ENCODE results near the gene BTBD16.

The BTBD16 gene

GRCh38 chr10:122273966-122274545 lies 3.0 kb downstream of the BTBD16 start:
- no peak for DNase-seq (ENCODE audit: low spot score)

GRCh38 chr10:122276611-122277208 lies 5.6 kb downstream of the BTBD16 start:
- no peak for DNase-seq (ENCODE audit: low spot score)

DNA sequence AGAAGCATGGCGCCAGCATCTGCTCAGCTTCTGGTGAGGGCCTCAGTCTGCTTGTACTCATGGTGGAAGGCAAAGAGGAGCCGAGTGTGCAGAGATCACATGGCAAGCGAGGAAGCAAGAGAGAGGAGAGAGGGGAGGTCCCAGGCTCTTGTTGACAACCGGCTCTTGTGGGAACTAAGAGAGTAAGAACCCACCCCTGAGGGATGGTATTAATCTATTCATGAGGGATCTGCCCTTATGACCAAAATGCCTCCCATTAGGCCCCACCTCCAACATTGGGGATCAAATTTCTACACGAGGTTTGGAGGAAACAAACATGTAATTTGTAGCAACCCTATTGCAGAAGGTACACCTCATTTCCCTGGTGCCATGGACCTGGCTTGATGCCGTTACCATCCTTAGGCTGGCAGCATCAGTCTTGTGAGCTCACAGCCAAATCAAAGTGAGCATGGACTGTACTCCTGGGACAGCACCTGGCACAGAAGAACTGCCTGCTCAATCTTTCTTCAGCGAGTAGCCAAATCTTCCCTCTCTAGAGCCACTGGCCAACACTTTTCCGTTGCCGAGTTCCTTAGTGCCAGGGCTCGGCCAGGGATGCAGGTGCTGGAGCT lies 6.5 kb downstream of the BTBD16 start:
- DNase-seq (ENCODE audit: low spot score): no peak

DNA sequence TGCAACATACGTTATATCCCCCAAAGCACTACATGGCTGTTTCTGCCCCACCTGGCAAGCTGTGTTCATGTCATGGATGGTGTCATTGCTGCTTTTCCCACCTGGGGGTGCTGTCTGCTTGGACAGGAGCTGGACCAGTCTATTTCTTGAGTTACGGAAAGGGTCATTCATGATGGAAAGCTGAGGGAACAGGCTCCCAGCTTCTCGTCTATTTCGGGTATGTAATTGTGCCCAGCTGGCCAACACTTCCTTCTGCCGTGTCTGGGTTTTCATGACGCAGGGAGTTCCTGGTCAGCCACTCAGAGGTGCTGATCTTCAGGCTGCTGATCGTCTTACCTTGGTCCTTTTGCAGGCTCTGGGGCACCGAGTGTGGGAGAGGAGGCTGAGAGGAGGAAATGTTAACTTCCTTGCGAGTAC lies 8.6 kb downstream of the BTBD16 start:
- peak; percentile 39 for DNase-seq (ENCODE audit: low spot score)

GRCh38 chr10:122280156-122280555 lies 9.1 kb downstream of the BTBD16 start:
- no peak for DNase-seq (ENCODE audit: low spot score)

DNA sequence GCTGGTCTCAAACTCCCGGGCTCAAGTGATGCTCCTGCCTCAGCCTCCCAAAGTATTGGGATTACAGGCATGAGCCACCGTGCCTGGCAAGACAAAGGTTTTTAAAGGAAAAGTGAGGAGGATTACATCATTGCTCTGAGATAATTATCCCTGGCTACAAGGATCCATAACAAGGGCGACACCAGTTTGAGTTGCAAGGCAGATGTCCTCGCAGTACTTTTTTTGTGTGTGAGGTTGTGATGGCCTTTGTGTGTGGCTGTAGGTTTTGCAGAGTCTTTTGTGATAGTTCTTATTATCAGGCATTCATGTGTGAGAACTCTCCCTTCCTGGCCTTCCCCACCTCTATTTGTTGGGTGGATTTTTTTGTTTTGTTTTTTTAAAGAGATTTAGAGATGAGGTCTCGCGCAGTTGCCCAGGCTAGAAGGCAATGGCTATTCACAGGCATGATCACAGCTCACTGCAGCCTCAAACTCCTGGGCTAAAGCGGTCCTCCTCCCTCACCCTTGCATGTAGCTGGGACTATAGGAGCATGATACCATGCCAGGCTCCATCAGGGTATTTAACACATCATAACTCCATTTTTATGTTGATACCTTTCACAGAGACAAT lies 10.0 kb downstream of the BTBD16 start:
- no peak for DNase-seq (ENCODE audit: low spot score)

GRCh38 chr10:122281751-122282150 lies 10.7 kb downstream of the BTBD16 start:
- no peak for DNase-seq (ENCODE audit: low spot score)

DNA sequence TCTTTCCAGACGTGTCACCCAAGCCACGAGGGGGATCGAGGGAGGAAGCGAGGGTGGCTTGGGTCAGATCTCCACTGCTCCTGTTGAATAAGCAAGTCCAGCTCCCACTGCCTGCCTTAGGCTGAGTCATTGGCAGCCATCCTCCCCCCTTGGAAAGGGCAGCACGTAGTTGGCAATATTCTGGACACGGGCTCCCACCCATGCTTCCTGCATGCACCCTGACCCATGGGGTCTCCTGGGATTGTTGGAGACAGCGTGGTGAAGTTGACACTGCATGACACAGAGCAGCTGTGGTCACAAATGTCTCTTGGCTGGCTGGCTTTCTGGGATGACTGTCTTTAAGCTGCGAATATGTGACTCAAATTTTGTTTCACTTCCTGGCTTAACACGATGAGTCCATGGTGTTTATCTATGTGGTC lies 11.2 kb downstream of the BTBD16 start:
- no peak for DNase-seq (ENCODE audit: low spot score)

DNA sequence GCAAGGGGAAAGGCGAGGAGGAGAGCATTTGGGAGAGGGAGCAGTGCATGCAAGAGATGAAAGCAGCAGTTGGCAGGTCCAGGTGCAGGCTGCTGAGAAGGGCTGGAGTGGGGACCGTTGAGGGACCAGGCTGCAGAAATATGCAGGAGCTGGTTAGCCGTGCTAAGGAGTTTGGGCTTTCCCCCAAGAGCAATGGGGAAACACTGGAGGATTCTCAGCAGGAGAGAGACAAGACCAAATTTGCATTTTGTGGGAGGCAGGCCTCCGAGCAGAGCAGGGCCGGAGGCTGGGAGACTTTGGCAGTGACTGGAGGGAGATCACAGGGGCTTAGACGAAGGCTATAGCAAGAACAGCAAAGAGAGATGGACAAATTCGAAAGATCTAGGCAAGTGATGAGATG lies 11.8 kb downstream of the BTBD16 start:
- no peak for DNase-seq (ENCODE audit: low spot score)

DNA sequence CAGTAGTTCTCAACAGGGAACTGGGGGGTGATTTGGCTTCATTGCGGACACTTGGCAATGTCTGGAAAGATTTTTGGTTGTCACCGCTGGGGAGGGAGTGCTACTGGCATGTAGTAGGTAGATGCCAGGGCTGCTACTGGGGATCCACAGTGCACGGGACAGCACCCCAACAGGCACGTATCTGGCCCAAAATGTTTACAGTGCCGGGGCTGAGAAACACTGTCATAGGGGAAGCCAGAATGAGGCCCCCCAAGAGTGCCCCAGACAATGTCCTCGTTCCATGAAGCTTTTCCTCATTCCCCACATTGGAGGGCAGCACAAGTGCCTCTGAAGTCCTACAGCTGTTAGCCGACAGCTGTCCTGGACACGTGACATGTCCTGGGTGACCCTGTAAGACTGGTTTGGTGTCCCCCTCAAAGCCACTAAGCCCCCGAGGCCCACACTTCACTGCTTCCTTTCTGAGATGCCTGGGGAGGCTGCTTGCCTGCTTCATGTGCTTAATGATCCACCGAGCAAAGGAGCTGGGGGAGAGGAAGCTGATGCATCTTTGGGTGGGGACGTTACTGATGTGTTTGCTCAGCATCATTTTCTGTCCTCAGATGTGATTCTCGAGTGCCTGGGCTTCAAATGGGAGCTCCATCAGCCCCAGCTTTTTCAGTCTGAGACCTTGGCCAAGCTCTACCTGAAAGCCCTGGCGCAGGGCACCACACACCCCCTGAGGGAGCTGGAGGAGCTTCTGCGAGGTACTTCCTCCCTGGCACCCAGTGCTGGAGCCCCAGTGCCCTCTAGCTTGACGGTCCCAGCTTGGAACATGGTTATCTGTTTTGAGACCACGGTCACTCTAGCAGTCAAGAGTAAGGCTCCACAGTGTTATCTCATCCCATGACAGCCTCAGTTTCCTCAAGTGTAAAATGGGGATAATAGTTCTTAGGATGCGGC lies 14.7 kb downstream of the BTBD16 start:
- DNase-seq (ENCODE audit: low spot score): no peak

DNA sequence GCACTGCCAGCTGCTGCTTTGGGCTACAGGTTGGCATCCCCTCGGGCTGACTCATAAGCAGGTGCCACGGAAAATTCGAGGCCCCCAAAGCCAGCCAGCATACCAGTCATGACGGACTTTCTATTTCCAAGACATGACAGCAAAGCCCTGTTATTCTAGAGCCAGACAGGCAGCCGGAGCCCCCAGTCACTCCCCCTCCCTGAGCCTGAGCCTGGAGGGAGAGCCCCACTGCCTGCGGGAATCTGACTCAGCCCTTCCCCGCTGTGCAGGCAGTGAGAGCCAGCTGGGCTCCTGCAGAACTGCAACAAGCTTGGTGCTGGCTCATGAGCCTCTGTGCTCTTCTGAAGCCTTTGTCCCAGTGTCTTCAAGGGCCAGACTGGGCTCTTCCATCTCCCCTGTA lies 15.8 kb downstream of the BTBD16 start:
- DNase-seq (ENCODE audit: low spot score): no peak

- no peak for DNase-seq (ENCODE audit: low spot score)
These were observed 16.5 kb downstream of the BTBD16 start for GRCh38 chr10:122287570-122287969.

GRCh38 chr10:122288262-122288661 lies 17.2 kb downstream of the BTBD16 start:
- no peak for DNase-seq (ENCODE audit: low spot score)

DNA sequence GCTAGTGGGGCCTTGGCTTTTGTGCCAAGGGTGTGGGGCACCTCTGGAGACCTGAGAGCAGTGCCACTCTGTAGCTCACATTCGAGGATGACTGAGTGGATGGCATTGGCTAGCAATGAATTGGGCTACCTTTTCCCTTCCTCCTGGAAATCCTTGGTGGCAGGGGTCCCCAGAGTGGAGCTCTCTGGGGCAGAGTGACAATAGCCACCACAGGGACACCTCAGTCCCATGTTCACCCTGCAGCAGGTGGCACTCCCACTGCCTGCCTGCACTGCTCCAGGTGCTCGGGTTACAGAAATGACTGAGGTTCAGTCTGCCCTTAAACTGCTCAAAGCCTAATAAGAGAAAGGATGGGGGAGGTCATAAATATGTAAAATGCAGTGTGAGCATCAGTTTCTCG lies 17.8 kb downstream of the BTBD16 start:
- DNase-seq (ENCODE audit: low spot score): no peak

- no peak for DNase-seq (ENCODE audit: low spot score)
These were observed 19.2 kb downstream of the BTBD16 start for GRCh38 chr10:122290334-122290733.

DNA sequence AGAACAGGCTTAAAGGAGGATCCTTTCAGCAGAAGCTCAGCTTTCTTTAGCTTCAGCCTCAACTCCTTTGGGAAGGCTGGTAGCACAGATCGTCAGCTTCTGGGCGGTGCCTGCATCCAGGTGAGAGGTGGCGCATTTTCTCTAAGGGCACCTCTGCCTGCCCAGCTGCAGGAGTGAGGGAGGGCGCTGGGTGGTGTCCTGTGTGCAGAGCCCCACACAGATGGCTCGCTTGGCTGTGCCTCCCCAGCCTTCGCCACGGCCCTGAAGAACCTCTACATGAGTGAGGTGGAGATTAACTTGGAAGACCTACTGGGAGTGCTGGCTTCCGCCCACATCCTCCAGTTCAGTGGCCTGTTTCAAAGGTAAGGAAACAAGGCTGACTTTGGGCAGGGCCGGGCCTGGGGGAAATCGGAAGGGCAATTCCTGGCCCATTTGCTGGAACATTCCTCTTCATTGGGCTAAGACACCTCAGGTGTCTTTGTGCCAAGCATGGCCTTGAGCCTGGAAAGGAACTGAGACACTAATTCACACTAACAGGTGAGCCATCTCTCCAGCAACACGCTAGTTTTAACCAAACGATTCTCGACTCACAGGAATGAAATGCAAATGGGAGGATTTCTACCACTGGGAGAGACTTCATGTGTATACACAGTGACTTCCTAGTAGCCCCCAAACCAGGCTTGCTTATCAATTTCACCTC lies 19.9 kb downstream of the BTBD16 start:
- no peak for DNase-seq (ENCODE audit: low spot score)

DNA sequence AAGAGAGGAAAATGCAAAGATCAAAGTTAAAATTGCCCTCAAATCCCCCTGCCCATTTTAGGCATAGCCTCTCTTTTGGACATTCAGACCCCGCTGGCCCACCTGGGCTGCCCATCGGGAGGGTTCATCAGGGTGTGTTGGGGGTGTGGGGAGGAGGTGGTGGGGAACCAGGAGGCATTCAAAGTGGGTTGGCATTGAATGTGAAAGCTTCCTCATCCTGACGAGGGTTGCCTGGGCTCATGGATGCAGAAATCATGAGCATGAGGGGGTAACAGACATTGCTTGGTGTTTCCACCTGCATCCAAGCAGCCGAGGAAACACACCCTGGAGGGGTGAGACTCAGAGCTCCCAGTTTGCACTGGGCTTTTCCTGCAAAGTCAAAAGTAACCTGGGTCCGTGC lies 20.6 kb downstream of the BTBD16 start:
- no peak for DNase-seq (ENCODE audit: low spot score)

GRCh38 chr10:122292376-122292775 lies 21.3 kb downstream of the BTBD16 start:
- DNase-seq (ENCODE audit: low spot score): peak; percentile 63

GRCh38 chr10:122293156-122293960 lies 22.3 kb downstream of the BTBD16 start:
- no peak for DNase-seq (ENCODE audit: low spot score)

- peak; percentile 93 for DNase-seq (ENCODE audit: low spot score)
These were observed 22.9 kb downstream of the BTBD16 start for GRCh38 chr10:122293961-122294380.

Data from LoVo (cell line).